ENCODE results near the gene NPIPA8.
"Not testable (repeated sequence)": the region's sequence is repeated elsewhere in the genome, so short reads cannot be mapped to it uniquely, and the experiment has no call there.

The NPIPA8 gene

GRCh38 chr16:18270171-18270570, 66.4 kb downstream of the NPIPA8 start:
- not testable (repeated sequence) for DNase-seq

Measured in DMS79 treated with DMSO at 0.1 percent for 48 hours (cell line).